Measurements from ENCODE around the gene OTUD4.
"Not testable (repeated sequence)": the region's sequence is repeated elsewhere in the genome, so short reads cannot be mapped to it uniquely, and the experiment has no call there.

The OTUD4 gene

DNA sequence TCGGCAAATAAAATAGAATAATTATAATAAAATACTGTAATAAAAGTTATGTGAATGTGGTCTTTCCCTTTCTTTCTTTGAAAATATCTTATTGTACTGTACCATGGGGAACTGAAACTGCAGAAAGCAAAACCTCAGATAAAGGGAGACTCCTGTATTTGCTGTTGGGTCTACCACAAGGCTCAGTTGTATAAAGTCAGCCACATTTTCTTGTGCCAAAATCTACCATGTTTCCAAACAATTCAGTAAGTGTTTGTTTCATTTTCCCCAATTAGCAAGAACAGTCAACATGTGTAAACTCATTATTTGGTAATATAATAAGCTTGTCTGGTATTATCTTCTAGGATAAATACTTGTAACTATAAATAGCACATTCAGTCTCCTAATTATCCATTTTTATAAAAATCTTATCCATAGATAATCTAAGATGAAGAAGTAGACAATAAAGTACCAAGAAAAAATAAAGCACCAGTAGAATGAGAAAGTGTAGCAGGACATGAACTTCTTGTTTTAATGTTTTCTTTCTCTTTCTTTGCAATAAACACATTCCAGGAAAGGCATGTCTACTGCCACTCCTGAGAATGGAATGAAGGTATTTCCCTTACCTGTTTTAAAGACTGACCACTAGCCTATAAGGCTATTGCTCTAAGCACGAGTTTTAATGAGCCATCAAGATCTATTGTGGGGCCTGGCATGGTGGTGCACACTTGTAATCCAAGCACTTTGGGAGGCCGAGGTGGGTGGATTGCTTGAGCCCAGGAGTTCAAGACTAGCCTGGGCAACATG, 15.0 kb upstream of the OTUD4 start:
- Mint-ChIP-seq H3K36me3 (ENCODE audit: low read depth) (no peaks in the 10 kb centered on the region), H3K27ac (no peak overlapping the region), H3K27me3 (peaks cover 6% of the 10 kb centered on the region), H3K4me1 (ENCODE audit: low read depth) (no peaks in the 10 kb centered on the region), H3K4me3 (no peak overlapping the region), H3K9me3 (no peaks in the 10 kb centered on the region)
- DNase-seq = no peak

- Mint-ChIP-seq H3K27ac (no peak overlapping the region), H3K27me3 (peaks cover 3% of the 10 kb centered on the region), H3K4me1 (ENCODE audit: low read depth) (no peaks in the 10 kb centered on the region), H3K4me3 (no peak overlapping the region), H3K36me3 (ENCODE audit: low read depth) (no peaks in the 10 kb centered on the region), H3K9me3 (no peaks in the 10 kb centered on the region)
- DNase-seq = no peak
Measured at GRCh38 chr4:145189981-145190380, 9.6 kb upstream of the OTUD4 start.

- no peak for DNase-seq
Measured at GRCh38 chr4:145186729-145187128, 6.3 kb upstream of the OTUD4 start.

DNA sequence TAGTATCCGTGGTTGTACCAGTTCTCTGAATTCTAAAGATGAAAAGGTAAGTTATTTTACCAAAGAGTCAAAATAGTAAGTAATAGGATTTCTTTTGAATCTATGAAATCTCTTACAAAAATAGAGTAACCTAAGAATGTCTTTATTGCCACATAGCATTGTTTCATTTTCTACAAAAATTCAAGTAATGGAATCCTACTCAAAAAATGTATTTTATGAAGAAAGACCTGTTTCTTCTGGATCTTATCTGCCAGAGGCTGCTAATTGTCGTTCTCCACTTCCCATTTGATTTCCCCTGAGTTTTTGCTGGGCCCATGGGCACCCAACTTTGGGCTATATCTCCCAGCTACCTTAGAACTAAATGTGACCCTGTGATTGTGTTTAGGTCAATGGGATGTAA, 3.2 kb upstream of the OTUD4 start:
- H3K27ac Mint-ChIP-seq = no peak overlapping the region
- H3K9me3 Mint-ChIP-seq = no peaks in the 10 kb centered on the region
- H3K27me3 Mint-ChIP-seq = no peaks in the 10 kb centered on the region

More at GRCh38 chr4:145186729-145187128, 6.3 kb upstream of the OTUD4 start:
- H3K27me3 Mint-ChIP-seq = no peaks in the 10 kb centered on the region
- H3K4me1 Mint-ChIP-seq (ENCODE audit: low read depth) = peaks cover 8% of the 10 kb centered on the region
- H3K27ac Mint-ChIP-seq = no peak overlapping the region
- no peaks in the 10 kb centered on the region for H3K9me3 Mint-ChIP-seq
- no peaks in the 10 kb centered on the region for H3K36me3 Mint-ChIP-seq (ENCODE audit: low read depth)
- H3K4me3 Mint-ChIP-seq = no peak overlapping the region

GRCh38 chr4:145183023-145183422, 2.6 kb upstream of the OTUD4 start:
- H3K9me3 Mint-ChIP-seq = no peaks in the 10 kb centered on the region
- no peak for DNase-seq
- no peak overlapping the region for H3K27ac Mint-ChIP-seq
- H3K4me1 Mint-ChIP-seq (ENCODE audit: low read depth) = peaks cover 17% of the 10 kb centered on the region
- H3K4me3 Mint-ChIP-seq = no peak overlapping the region
- peaks cover 15% of the 10 kb centered on the region for H3K36me3 Mint-ChIP-seq (ENCODE audit: low read depth)
- no peaks in the 10 kb centered on the region for H3K27me3 Mint-ChIP-seq

More for the DNA sequence above, 3.2 kb upstream of the OTUD4 start:
- Mint-ChIP-seq H3K4me1 (ENCODE audit: low read depth) (peaks cover 17% of the 10 kb centered on the region), H3K36me3 (ENCODE audit: low read depth) (peaks cover 9% of the 10 kb centered on the region), H3K4me3 (no peak overlapping the region)
- DNase-seq = no peak

DNA sequence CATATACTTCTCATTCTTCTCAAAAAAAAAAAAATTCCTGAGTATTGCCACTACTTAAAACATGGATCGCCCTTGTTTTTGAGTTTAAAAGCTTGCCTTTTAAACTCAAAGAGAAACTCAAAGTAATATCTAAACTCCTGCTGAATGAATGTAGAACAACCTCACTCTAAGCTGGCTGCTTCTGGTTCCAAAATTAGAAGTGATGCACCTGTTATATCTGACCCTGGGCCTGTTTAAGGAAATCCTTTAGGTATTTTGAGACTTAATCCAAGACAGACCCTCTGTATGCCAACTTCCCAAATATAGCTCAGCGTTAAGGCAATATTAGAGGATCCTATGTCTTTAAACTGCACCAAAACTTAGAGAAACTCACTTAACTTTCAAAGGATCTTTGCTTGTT, 1.8 kb upstream of the OTUD4 start:
- no peak for DNase-seq
- H3K4me3 Mint-ChIP-seq = peak overlapping the region; percentile 48
- H3K4me1 Mint-ChIP-seq (ENCODE audit: low read depth) = peaks cover 22% of the 10 kb centered on the region
- H3K27me3 Mint-ChIP-seq = no peaks in the 10 kb centered on the region
- H3K27ac Mint-ChIP-seq = no peak overlapping the region
- H3K9me3 Mint-ChIP-seq = no peaks in the 10 kb centered on the region
- peaks cover 23% of the 10 kb centered on the region for H3K36me3 Mint-ChIP-seq (ENCODE audit: low read depth)

DNA sequence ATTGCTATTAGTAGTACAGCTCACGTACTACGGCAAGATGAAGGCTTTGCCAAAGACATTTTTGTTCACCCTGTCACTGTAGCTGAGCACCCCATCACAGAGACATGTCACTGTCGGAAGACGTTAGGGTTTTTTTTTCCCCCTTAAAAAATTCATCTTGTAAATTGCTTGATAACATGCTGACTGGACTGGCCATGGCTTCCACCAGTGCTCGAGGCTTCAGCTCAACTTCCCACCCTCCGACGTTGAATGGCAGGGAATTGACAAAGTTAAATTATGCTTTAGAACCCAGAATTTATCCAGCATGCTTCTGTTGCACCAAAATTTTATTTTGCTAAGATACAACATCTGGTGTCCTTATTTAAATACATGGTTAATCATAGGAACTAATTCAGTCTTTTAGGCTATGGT, 707 bp upstream of the OTUD4 start:
- no peaks in the 10 kb centered on the region for H3K27me3 Mint-ChIP-seq
- H3K36me3 Mint-ChIP-seq (ENCODE audit: low read depth) = peaks cover 28% of the 10 kb centered on the region
- no peak for DNase-seq
- peak overlapping the region; percentile 95 for H3K27ac Mint-ChIP-seq
- H3K9me3 Mint-ChIP-seq = no peaks in the 10 kb centered on the region
- H3K4me1 Mint-ChIP-seq (ENCODE audit: low read depth) = peaks cover 30% of the 10 kb centered on the region
- peak overlapping the region; percentile 86 for H3K4me3 Mint-ChIP-seq

- not testable (repeated sequence) for DNase-seq, H3K9me3 Mint-ChIP-seq, H3K27me3 Mint-ChIP-seq
- H3K36me3 Mint-ChIP-seq (ENCODE audit: low read depth) = peaks cover 40% of the 10 kb centered on the region
- H3K4me3 Mint-ChIP-seq = peak overlapping the region; percentile 89
- peak overlapping the region; percentile 97 for H3K27ac Mint-ChIP-seq
- H3K4me1 Mint-ChIP-seq (ENCODE audit: low read depth) = peaks cover 41% of the 10 kb centered on the region
Measured at GRCh38 chr4:145179861-145180297, 510 bp downstream of the OTUD4 start.

GRCh38 chr4:145179281-145179860, 1.0 kb downstream of the OTUD4 start:
- H3K27ac Mint-ChIP-seq = peak overlapping the region; percentile 97
- peaks cover 45% of the 10 kb centered on the region for H3K36me3 Mint-ChIP-seq (ENCODE audit: low read depth)
- DNase-seq = peak; percentile 83
- no peaks in the 10 kb centered on the region for H3K9me3 Mint-ChIP-seq
- H3K27me3 Mint-ChIP-seq = no peaks in the 10 kb centered on the region
- peak overlapping the region; percentile 89 for H3K4me3 Mint-ChIP-seq
- peaks cover 46% of the 10 kb centered on the region for H3K4me1 Mint-ChIP-seq (ENCODE audit: low read depth)

GRCh38 chr4:145178740-145179280, 1.6 kb downstream of the OTUD4 start:
- H3K27ac Mint-ChIP-seq = peak overlapping the region; percentile 97
- peaks cover 49% of the 10 kb centered on the region for H3K4me1 Mint-ChIP-seq (ENCODE audit: low read depth)
- H3K9me3 Mint-ChIP-seq = no peaks in the 10 kb centered on the region
- peak overlapping the region; percentile 89 for H3K4me3 Mint-ChIP-seq
- no peaks in the 10 kb centered on the region for H3K27me3 Mint-ChIP-seq
- H3K36me3 Mint-ChIP-seq (ENCODE audit: low read depth) = peaks cover 51% of the 10 kb centered on the region
- DNase-seq = no peak

GRCh38 chr4:145177906-145178538, 2.4 kb downstream of the OTUD4 start:
- DNase-seq = no peak
- Mint-ChIP-seq H3K36me3 (ENCODE audit: low read depth) (peaks cover 58% of the 10 kb centered on the region), H3K4me1 (ENCODE audit: low read depth) (peaks cover 50% of the 10 kb centered on the region), H3K27ac (peak overlapping the region; percentile 97), H3K4me3 (peak overlapping the region; percentile 89), H3K27me3 (no peaks in the 10 kb centered on the region), H3K9me3 (no peaks in the 10 kb centered on the region)

DNA sequence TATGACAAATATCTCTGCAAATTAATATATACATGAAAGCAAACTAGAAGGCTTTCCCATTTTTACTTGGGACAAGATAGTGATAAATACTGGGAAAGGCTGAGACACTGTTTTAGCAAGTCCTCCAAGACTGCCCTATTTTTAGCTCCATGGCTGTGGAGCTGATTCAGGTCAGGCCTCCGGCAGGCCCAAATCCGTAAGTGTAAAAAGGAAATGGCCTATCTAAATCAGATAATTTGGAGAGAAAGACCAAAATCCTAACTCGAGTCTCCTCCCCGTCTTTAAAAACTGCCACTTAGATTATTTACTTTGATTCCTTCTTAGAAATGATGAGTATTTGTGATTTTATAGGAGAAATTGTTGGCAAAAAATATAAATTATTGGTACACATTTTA, 2.9 kb downstream of the OTUD4 start:
- no peaks in the 10 kb centered on the region for H3K9me3 Mint-ChIP-seq
- H3K4me3 Mint-ChIP-seq = peak overlapping the region; percentile 89
- DNase-seq = no peak
- peaks cover 52% of the 10 kb centered on the region for H3K4me1 Mint-ChIP-seq (ENCODE audit: low read depth)
- no peaks in the 10 kb centered on the region for H3K27me3 Mint-ChIP-seq
- H3K27ac Mint-ChIP-seq = peak overlapping the region; percentile 97
- H3K36me3 Mint-ChIP-seq (ENCODE audit: low read depth) = peaks cover 64% of the 10 kb centered on the region

GRCh38 chr4:145176641-145177432, 3.6 kb downstream of the OTUD4 start:
- peaks cover 70% of the 10 kb centered on the region for H3K36me3 Mint-ChIP-seq (ENCODE audit: low read depth)

GRCh38 chr4:145171911-145172310, 8.5 kb downstream of the OTUD4 start:
- H3K27ac Mint-ChIP-seq = peak overlapping the region; percentile 59
- no peaks in the 10 kb centered on the region for H3K27me3 Mint-ChIP-seq
- H3K36me3 Mint-ChIP-seq (ENCODE audit: low read depth) = peaks cover 88% of the 10 kb centered on the region
- no peak for DNase-seq
- H3K4me3 Mint-ChIP-seq = no peak overlapping the region
- H3K4me1 Mint-ChIP-seq (ENCODE audit: low read depth) = peaks cover 56% of the 10 kb centered on the region
- no peaks in the 10 kb centered on the region for H3K9me3 Mint-ChIP-seq

More at GRCh38 chr4:145176641-145177432, 3.6 kb downstream of the OTUD4 start:
- Mint-ChIP-seq H3K4me3 (peak overlapping the region; percentile 89), H3K9me3 (no peaks in the 10 kb centered on the region), H3K27me3 (no peaks in the 10 kb centered on the region), H3K4me1 (ENCODE audit: low read depth) (peaks cover 50% of the 10 kb centered on the region), H3K27ac (peak overlapping the region; percentile 97)
- no peak for DNase-seq

Data from activated T-cell treated with anti-CD3 and anti-CD28 coated beads, Interleukin-2, amount 50 U/mL, for 24 hours (primary cell).